Upper lobe of left lung (tissue), 4 donors: ENCODE results near the gene TMEM258.

Experiments used
- CTCF ChIP-seq, 6 experiments: fragments of 450-650 bp in 4 of 6; fragments of 200-600 bp in 2 of 6; sonication (generic) in 2 of 6; IDR thresholded peaks; one replicate each; pipeline ENCODE4 v1.5.1; 2016 to 2019; ENCODE audit warnings: antibody characterized with exemption in 6 of 6
- POLR2A ChIP-seq, 4 donors: fragments of 450-650 bp; IDR thresholded peaks; one replicate each; pipeline ENCODE4 v1.5.1; 2016 to 2017; ENCODE audit warnings: antibody characterized with exemption in 4 of 4, mild to moderate bottlenecking in 2 of 4
- POLR2AphosphoS5 ChIP-seq, 2 donors: sonication (generic); formaldehyde crosslinking; IDR thresholded peaks; one replicate each; pipeline ENCODE4 v1.5.1; 2017; ENCODE audit warnings: antibody characterized with exemption in 2 of 2

- TF ChIP-seq CTCF (IDR thresholded peaks at IDR 0.05) = no peak
- no peak for TF ChIP-seq POLR2AphosphoS5 (IDR thresholded peaks at IDR 0.05)
- no peak for TF ChIP-seq POLR2A (IDR thresholded peaks at IDR 0.05)
Measured at GRCh38 chr11:61762223-61762615, 30.2 kb downstream of the TMEM258 start.
